GM18858 (cell line): ENCODE results near the gene IL36B.

Experiments
- ATAC-seq: cut with Tn5 transposase; IDR thresholded peaks from one replicate; pipeline ENCODE4 v1.9.1; 2021; ENCODE audit not compliant: unreplicated experiment

Gene IL36B

GRCh38 chr2:113076954-113077669 lies 24.4 kb upstream of the IL36B start:
- ATAC-seq = no peak

- ATAC-seq = no peak
Measured at GRCh38 chr2:113075600-113075999, 22.9 kb upstream of the IL36B start.

GRCh38 chr2:113075030-113075429 lies 22.4 kb upstream of the IL36B start:
- no peak for ATAC-seq

GRCh38 chr2:113073325-113073834 lies 20.7 kb upstream of the IL36B start:
- ATAC-seq = no peak

GRCh38 chr2:113072584-113072983 lies 19.9 kb upstream of the IL36B start:
- no peak for ATAC-seq

DNA sequence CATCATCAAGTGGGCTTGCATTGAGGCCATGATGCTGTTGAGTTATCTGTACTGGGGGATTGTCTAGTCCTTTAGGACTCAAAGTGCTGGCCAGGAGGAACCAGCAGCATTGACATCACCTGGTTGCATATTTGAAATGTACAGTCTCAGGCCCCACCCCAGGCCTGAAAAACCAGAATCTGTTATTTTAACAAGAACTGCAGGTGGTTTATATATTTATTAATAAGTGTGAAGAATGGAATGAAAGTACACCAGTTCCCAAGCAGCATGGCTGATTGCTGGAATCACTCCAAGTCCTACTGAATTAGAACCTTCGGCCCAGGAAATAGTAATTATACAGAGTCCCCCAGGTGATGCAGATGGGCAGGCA lies 17.9 kb upstream of the IL36B start:
- no peak for ATAC-seq

GRCh38 chr2:113069676-113070605 lies 17.3 kb upstream of the IL36B start:
- no peak for ATAC-seq

- ATAC-seq = no peak
Measured at GRCh38 chr2:113068706-113069485, 16.2 kb upstream of the IL36B start.

DNA sequence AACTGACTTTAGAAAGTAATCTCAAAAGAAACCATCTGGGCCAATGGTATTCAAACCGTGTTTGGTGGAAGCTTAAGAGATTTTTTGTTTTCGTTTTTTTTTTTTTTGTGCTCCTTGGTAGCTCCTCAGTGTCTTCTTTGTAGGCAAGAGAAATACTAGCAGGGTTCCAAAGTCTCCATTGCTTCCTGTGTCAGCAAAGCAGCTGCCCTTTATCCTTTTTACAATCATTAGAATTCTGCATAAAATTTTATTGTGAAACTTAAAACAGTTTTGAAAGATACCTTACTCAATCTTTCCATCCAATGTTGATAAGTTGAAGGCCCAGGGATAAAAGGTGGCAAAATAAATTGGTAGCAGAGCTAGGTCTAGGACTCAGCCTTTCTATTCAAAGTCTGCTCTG lies 15.6 kb upstream of the IL36B start:
- ATAC-seq = no peak

DNA sequence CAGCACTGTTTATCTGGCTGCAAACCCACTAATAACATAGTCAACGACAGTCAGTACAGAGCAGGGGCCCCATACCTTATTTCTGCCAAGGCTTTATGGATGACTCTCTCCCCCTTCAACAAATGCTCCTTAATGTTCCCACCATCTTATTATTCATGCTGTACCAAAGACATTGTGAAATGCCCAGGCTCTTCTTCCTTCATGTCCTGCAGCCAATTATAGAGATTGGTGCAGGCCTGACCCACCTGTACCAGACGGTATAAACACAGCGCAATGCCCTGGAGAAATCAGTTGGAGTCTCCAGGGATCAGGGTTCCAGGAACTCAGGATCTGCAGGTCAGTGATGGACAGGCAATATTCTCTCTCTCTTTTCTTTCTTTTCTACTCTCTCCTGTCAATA lies 15.0 kb upstream of the IL36B start, which contains the start of gene IL1F10:
IL1F10 (plus strand) TSS at position 290 of the 400 bp plus-strand sequence. CDS start 4,769 bp downstream, outside the sequence.
- no peak for ATAC-seq

DNA sequence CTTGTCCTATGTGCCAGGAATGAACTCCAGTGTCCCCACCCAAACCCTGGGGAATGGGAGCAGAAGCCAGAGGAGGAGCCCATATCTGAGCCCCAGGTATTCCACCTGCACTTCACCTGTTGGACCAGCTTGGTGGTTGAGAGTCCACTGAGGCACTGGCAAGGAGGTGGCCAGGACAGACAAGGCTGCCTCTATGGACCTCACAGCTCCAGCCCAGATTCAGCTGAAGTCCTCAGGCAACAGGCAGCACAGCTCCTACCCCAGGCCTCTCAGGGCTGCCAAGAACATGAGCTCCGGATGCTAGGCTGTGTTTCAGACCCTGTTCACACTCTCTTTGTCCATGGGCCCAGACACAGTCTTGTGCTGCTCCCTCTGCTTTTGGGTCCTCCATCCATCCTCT lies 12.2 kb upstream of the IL36B start:
- ATAC-seq = no peak

GRCh38 chr2:113064281-113064680 lies 11.6 kb upstream of the IL36B start:
- ATAC-seq = no peak

DNA sequence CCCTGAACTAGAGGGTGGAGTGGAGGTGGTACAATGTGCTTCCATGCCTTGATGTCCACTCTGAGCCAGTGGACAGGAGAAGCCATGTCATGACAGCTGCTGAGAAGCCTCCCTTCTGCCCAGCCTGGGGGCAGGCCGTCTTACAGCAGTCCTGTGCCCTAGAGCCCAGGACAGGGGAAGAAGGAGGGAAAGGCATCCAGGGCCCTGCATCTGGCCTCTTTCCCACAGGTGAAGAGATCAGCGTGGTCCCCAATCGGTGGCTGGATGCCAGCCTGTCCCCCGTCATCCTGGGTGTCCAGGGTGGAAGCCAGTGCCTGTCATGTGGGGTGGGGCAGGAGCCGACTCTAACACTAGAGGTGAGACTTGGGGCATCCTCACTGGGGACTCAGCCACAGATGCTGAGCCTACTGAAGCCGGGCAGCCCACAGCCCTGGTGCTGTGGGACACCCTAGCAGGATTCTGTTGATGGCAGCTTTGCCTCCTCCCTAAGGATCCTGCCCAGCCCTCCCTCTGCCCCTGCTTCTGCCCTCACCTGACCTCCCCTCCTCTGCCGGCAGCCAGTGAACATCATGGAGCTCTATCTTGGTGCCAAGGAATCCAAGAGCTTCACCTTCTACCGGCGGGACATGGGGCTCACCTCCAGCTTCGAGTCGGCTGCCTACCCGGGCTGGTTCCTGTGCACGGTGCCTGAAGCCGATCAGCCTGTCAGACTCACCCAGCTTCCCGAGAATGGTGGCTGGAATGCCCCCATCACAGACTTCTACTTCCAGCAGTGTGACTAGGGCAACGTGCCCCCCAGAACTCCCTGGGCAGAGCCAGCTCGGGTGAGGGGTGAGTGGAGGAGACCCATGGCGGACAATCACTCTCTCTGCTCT lies 9.5 kb upstream of the IL36B start:
- ATAC-seq = no peak

DNA sequence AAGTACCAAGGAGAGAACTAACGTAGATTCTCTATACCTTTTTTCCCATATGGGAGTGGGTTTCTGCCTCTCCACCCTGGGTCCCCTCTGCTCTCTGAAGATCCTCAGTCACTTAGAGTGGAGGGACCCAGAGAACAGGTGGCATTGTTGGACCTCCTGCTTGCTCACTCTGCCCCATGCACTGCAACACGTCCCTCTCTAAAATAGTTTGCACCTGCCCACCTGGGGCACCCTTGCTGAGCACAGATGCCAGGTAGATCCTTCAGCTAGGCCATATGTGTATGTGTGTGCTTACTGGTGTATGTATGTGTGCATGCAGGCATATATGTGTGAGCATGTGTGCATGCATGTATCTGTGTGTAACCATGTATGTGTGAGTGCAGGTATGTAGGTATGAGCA lies 8.6 kb upstream of the IL36B start:
- no peak for ATAC-seq

DNA sequence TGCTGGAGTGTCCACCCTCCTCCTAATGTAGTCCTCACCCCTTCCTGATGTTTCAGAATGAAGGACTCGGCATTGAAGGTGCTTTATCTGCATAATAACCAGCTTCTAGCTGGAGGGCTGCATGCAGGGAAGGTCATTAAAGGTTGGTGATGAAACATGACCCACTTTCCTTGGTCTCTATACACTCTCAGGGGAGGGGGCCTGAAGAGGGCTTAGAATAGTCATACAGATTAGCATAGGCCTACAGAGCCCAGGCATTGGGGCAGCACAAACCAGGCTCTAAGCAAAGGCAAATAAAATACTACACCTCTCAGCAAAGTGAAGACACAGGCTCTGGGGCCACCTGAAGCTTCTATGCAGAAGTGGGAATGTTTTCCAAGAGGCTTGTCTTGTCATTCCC lies 8.1 kb upstream of the IL36B start:
- no peak for ATAC-seq

- no peak for ATAC-seq
Measured at GRCh38 chr2:113060396-113060795, 7.7 kb upstream of the IL36B start.

GRCh38 chr2:113058998-113059960 lies 6.6 kb upstream of the IL36B start, which contains the start of gene IL36RN:
Gene IL36RN, plus strand, starts transcription at chr2:113059198. Its CDS starts 241 bp downstream, at chr2:113059439.
- ATAC-seq = no peak

DNA sequence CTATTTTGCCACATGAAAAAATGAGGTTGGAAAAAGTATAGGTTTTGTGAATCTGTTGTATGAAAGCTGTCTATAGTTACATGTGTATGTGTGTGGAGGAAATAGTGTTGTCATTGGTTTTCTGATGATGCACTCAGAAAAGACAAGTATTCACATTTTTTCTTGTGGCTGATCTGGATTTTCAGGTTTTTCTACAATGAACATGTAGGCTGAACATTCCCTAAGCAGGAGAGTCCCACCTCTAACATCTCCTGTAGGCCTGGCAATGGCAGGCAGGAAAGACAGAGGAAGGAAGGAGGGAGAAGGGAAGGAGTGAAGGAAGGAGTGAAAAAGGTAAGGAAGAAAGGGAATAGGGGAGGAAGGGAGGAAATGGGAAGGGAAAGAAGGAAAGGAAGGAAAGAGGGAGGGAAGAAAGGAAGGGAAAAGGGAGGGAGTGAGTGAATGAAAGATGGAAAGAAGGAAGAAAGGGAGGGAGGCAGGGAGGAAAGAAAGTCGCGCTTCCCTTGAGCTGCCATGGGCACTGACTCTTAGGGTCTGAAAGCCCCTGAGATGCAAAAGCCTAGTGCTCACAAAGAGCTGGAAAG lies 5.8 kb upstream of the IL36B start:
- no peak for ATAC-seq

- ATAC-seq = no peak
Measured at GRCh38 chr2:113057117-113057516, 4.5 kb upstream of the IL36B start.
